Measurements from ENCODE around the gene WNK3. TPM values are rescaled to one million over a fixed set of nuclear protein-coding genes. Genes with fewer than 3 reads are reported as not detected.
"Not testable (repeated sequence)": the region's sequence is repeated elsewhere in the genome, so short reads cannot be mapped to it uniquely, and the experiment has no call there.

The WNK3 gene
- total RNA-seq = 1 to 10 TPM; 2.1 to 4.3 (median 2.7) TPM
- polyA plus RNA-seq = 0.45 TPM
- long read RNA-seq, donor 1, partial matches to known transcripts = 1 of 3 reads
- long read RNA-seq, donor 1, other reads (novel, unspliced or antisense) = 2 of 3 reads
- long read RNA-seq, donor 2 = 0 reads
- long read RNA-seq, donor 3, partial matches to known transcripts = 0 of 1 reads
- long read RNA-seq, donor 3, other reads (novel, unspliced or antisense) = 1 of 1 reads
- long read RNA-seq, donor 4 = 0 reads

- ATAC-seq (peak; percentile 96), DNase-seq (peak; percentile 85 to 93 (median 91))
- Histone ChIP-seq H3K9me3 (ENCODE audit: control insufficient read depth, low read length) (no peaks in the 10 kb centered on the region), H3K27ac (ENCODE audit: low read length) (peak within 1 kb of the TSS; percentile 81), H3K4me1 (ENCODE audit: control insufficient read depth, insufficient read depth, low read length) (no peaks in the 10 kb centered on the region), H3K27me3 (ENCODE audit: control insufficient read depth, insufficient read depth) (no peaks in the 10 kb centered on the region), H3K4me3 (ENCODE audit: low read length) (peak within 1 kb of the TSS; percentile 51)
- WGBS = under 1% methylated on average over 84 of the region's 88 CpGs
- intact Hi-C loops (cut with DNase I) = no loop called here
Observed at GRCh38 chrX:54357414-54358377, at the start of gene WNK3. TSS of gene WNK3 (minus strand) at chrX:54358046.

- intact Hi-C loops (cut with DNase I) = no loop called here
- H3K4me3 ChIP-seq (ENCODE audit: low read length) = no peak overlapping the region
- no peak overlapping the region for H3K27ac ChIP-seq (ENCODE audit: low read length)
- ATAC-seq = no peak
- H3K27me3 ChIP-seq (ENCODE audit: control insufficient read depth, insufficient read depth) = no peaks in the 10 kb centered on the region
- 75% methylated on average over 2 of the region's 2 CpGs for WGBS
- H3K9me3 ChIP-seq (ENCODE audit: control insufficient read depth, low read length) = no peaks in the 10 kb centered on the region
- H3K4me1 ChIP-seq (ENCODE audit: control insufficient read depth, insufficient read depth, low read length) = no peaks in the 10 kb centered on the region
- DNase-seq = no peak
Observed at GRCh38 chrX:54407266-54407665, 49.4 kb upstream of the WNK3 start.

- H3K4me1 ChIP-seq (ENCODE audit: control insufficient read depth, insufficient read depth, low read length) = no peaks in the 10 kb centered on the region
- 75% methylated on average over 1 of the region's 1 CpG for WGBS
- no peak for ATAC-seq
- H3K27ac ChIP-seq (ENCODE audit: low read length) = no peak overlapping the region
- no peak for DNase-seq
- intact Hi-C loops (cut with DNase I) = no loop called here
- H3K27me3 ChIP-seq (ENCODE audit: control insufficient read depth, insufficient read depth) = no peaks in the 10 kb centered on the region
- no peak overlapping the region for H3K4me3 ChIP-seq (ENCODE audit: low read length)
- H3K9me3 ChIP-seq (ENCODE audit: control insufficient read depth, low read length) = no peaks in the 10 kb centered on the region
Observed at GRCh38 chrX:54397113-54397512, 39.3 kb upstream of the WNK3 start.

- WGBS = 69% methylated on average over 1 of the region's 1 CpG
- Histone ChIP-seq H3K4me1 (ENCODE audit: control insufficient read depth, insufficient read depth, low read length) (no peaks in the 10 kb centered on the region), H3K27ac (ENCODE audit: low read length) (no peak overlapping the region), H3K27me3 (ENCODE audit: control insufficient read depth, insufficient read depth) (no peaks in the 10 kb centered on the region), H3K4me3 (ENCODE audit: low read length) (no peak overlapping the region), H3K9me3 (ENCODE audit: control insufficient read depth, low read length) (no peaks in the 10 kb centered on the region)
- DNase-seq (no peak), ATAC-seq (no peak)
- intact Hi-C loops (cut with DNase I) = no loop called here
Observed at GRCh38 chrX:54386314-54386713, 28.5 kb upstream of the WNK3 start.

- intact Hi-C loops (cut with DNase I); H3K27me3 ChIP-seq (ENCODE audit: control insufficient read depth, insufficient read depth); H3K27ac ChIP-seq (ENCODE audit: low read length); H3K9me3 ChIP-seq (ENCODE audit: control insufficient read depth, low read length); H3K4me1 ChIP-seq (ENCODE audit: control insufficient read depth, insufficient read depth, low read length); H3K4me3 ChIP-seq (ENCODE audit: low read length): not testable (repeated sequence)
- 60% methylated on average over 5 of the region's 5 CpGs for WGBS
- peak in 1 of 2 donors; percentile 68 for ATAC-seq
- peak in 2 of 3 donors; percentile 16 to 72 for DNase-seq
Observed at GRCh38 chrX:54384661-54385060, 26.8 kb upstream of the WNK3 start.

- no peak for DNase-seq
- H3K27ac ChIP-seq (ENCODE audit: low read length) = no peak overlapping the region
- no peaks in the 10 kb centered on the region for H3K9me3 ChIP-seq (ENCODE audit: control insufficient read depth, low read length)
- intact Hi-C loops (cut with DNase I) = no loop called here
- H3K27me3 ChIP-seq (ENCODE audit: control insufficient read depth, insufficient read depth) = no peaks in the 10 kb centered on the region
- ATAC-seq = no peak
- peak overlapping the region; percentile 51 for H3K4me3 ChIP-seq (ENCODE audit: low read length)
- 78% methylated on average over 4 of the region's 4 CpGs for WGBS
- no peaks in the 10 kb centered on the region for H3K4me1 ChIP-seq (ENCODE audit: control insufficient read depth, insufficient read depth, low read length)
Observed at GRCh38 chrX:54359408-54359807, 1.6 kb upstream of the WNK3 start.

- intact Hi-C loops (cut with DNase I) = no loop called here
- Histone ChIP-seq H3K9me3 (ENCODE audit: control insufficient read depth, low read length) (no peaks in the 10 kb centered on the region), H3K27me3 (ENCODE audit: control insufficient read depth, insufficient read depth) (no peaks in the 10 kb centered on the region), H3K27ac (ENCODE audit: low read length) (peak overlapping the region; percentile 81), H3K4me3 (ENCODE audit: low read length) (peak overlapping the region; percentile 51), H3K4me1 (ENCODE audit: control insufficient read depth, insufficient read depth, low read length) (no peaks in the 10 kb centered on the region)
- peak; percentile 68 to 83 (median 80) for DNase-seq
- ATAC-seq = peak; percentile 71 to 79
- 3% methylated on average over 54 of the region's 54 CpGs for WGBS
Observed at GRCh38 chrX:54358424-54359211, 772 bp upstream of the WNK3 start.

- H3K9me3 ChIP-seq (ENCODE audit: control insufficient read depth, low read length) = no peaks in the 10 kb centered on the region
- DNase-seq (no peak), ATAC-seq (no peak)
- no peak overlapping the region for H3K27ac ChIP-seq (ENCODE audit: low read length)
- H3K27me3 ChIP-seq (ENCODE audit: control insufficient read depth, insufficient read depth) = no peaks in the 10 kb centered on the region
- 98% methylated on average over 2 of the region's 2 CpGs for WGBS
- intact Hi-C loops (cut with DNase I) = no loop called here
- no peaks in the 10 kb centered on the region for H3K4me1 ChIP-seq (ENCODE audit: control insufficient read depth, insufficient read depth, low read length)
- no peak overlapping the region for H3K4me3 ChIP-seq (ENCODE audit: low read length)
Observed at GRCh38 chrX:54352677-54353076, 5.2 kb downstream of the WNK3 start.

- WGBS = 99% methylated on average over 10 of the region's 10 CpGs
- H3K27ac ChIP-seq (ENCODE audit: low read length); intact Hi-C loops (cut with DNase I); H3K9me3 ChIP-seq (ENCODE audit: control insufficient read depth, low read length); DNase-seq; H3K4me1 ChIP-seq (ENCODE audit: control insufficient read depth, insufficient read depth, low read length); ATAC-seq; H3K4me3 ChIP-seq (ENCODE audit: low read length); H3K27me3 ChIP-seq (ENCODE audit: control insufficient read depth, insufficient read depth): not testable (repeated sequence)
Observed at GRCh38 chrX:54337383-54337782, 20.5 kb downstream of the WNK3 start.

- intact Hi-C loops (cut with DNase I) = no loop called here
- H3K27me3 ChIP-seq (ENCODE audit: control insufficient read depth, insufficient read depth) = no peaks in the 10 kb centered on the region
- H3K4me3 ChIP-seq (ENCODE audit: low read length) = no peak overlapping the region
- no peak overlapping the region for H3K27ac ChIP-seq (ENCODE audit: low read length)
- ATAC-seq = no peak
- DNase-seq = no peak
- H3K9me3 ChIP-seq (ENCODE audit: control insufficient read depth, low read length) = no peaks in the 10 kb centered on the region
- WGBS = 79% methylated on average over 8 of the region's 8 CpGs
- H3K4me1 ChIP-seq (ENCODE audit: control insufficient read depth, insufficient read depth, low read length) = no peaks in the 10 kb centered on the region
Observed at GRCh38 chrX:54325077-54325476, 32.8 kb downstream of the WNK3 start.

GRCh38 chrX:54320067-54320466, 37.8 kb downstream of the WNK3 start:
- no peaks in the 10 kb centered on the region for H3K27me3 ChIP-seq (ENCODE audit: control insufficient read depth, insufficient read depth)
- no peak overlapping the region for H3K4me3 ChIP-seq (ENCODE audit: low read length)
- no peak for ATAC-seq
- DNase-seq = no peak
- no peaks in the 10 kb centered on the region for H3K4me1 ChIP-seq (ENCODE audit: control insufficient read depth, insufficient read depth, low read length)
- H3K9me3 ChIP-seq (ENCODE audit: control insufficient read depth, low read length) = no peaks in the 10 kb centered on the region
- intact Hi-C loops (cut with DNase I) = no loop called here
- WGBS = 100% methylated on average over 1 of the region's 1 CpG
- no peak overlapping the region for H3K27ac ChIP-seq (ENCODE audit: low read length)

All from right cardiac atrium (tissue), 5 donors.